ENCODE results near the gene ITGB5.

GRCh38 chr3:124823648-124824047 lies 63.5 kb downstream of the ITGB5 start:
- no peak for TF ChIP-seq CTCF (IDR thresholded peaks at IDR 0.05; ENCODE audit: low read depth, low read length)
- no peak for TF ChIP-seq EZH2phosphoT487 (IDR thresholded peaks at IDR 0.05; ENCODE audit: low read depth)
